Measurements from ENCODE around the gene TBC1D16.

Gene TBC1D16

GRCh38 chr17:80025796-80026195 is 9.9 kb downstream of the TBC1D16 start:
- DNase-seq (ENCODE audit: low spot score): no peak

- DNase-seq (ENCODE audit: low spot score): no peak
These were observed 10.5 kb downstream of the TBC1D16 start for GRCh38 chr17:80025140-80025539.

GRCh38 chr17:80024206-80024972 is 11.3 kb downstream of the TBC1D16 start:
- no peak for DNase-seq (ENCODE audit: low spot score)

GRCh38 chr17:80023481-80024205 is 12.0 kb downstream of the TBC1D16 start:
- no peak for DNase-seq (ENCODE audit: low spot score)

- DNase-seq (ENCODE audit: low spot score): no peak
These were observed 14.1 kb downstream of the TBC1D16 start for GRCh38 chr17:80021600-80021999.

GRCh38 chr17:80018917-80019651 is 16.6 kb downstream of the TBC1D16 start:
- DNase-seq (ENCODE audit: low spot score): no peak

- no peak for DNase-seq (ENCODE audit: low spot score)
These were observed 18.3 kb downstream of the TBC1D16 start for GRCh38 chr17:80017226-80018010.

GRCh38 chr17:80012765-80013741 is 22.6 kb downstream of the TBC1D16 start:
- DNase-seq (ENCODE audit: low spot score): no peak

GRCh38 chr17:80011989-80012555 is 23.6 kb downstream of the TBC1D16 start:
- DNase-seq (ENCODE audit: low spot score): no peak

GRCh38 chr17:80010283-80010858 is 25.3 kb downstream of the TBC1D16 start:
- DNase-seq (ENCODE audit: low spot score): no peak

- no peak for DNase-seq (ENCODE audit: low spot score)
These were observed 26.0 kb downstream of the TBC1D16 start for GRCh38 chr17:80009391-80010282.

GRCh38 chr17:80008848-80009247 is 26.8 kb downstream of the TBC1D16 start:
- DNase-seq (ENCODE audit: low spot score): no peak

- peak; percentile 71 for DNase-seq (ENCODE audit: low spot score)
These were observed 27.3 kb downstream of the TBC1D16 start for GRCh38 chr17:80008383-80008840.

GRCh38 chr17:80007939-80008338 is 27.7 kb downstream of the TBC1D16 start:
- DNase-seq (ENCODE audit: low spot score): no peak

GRCh38 chr17:80006811-80007752 is 28.6 kb downstream of the TBC1D16 start:
- DNase-seq (ENCODE audit: low spot score): no peak

- no peak for DNase-seq (ENCODE audit: low spot score)
These were observed 29.3 kb downstream of the TBC1D16 start for GRCh38 chr17:80006339-80006720.
